B cell (primary cell): ENCODE measurements around the gene MYLK4.

ENCODE experiments used
- CTCF ChIP-seq: fragments of 200-600 bp; IDR thresholded peaks from one replicate; pipeline ENCODE4 v1.8.0; 2022; ENCODE audit warnings: antibody characterized with exemption, mild to moderate bottlenecking
- EZH2 ChIP-seq: IDR thresholded peaks from 2 replicates; pipeline ENCODE4 v1.6.1; 2012; ENCODE audit warnings: borderline replicate concordance, low read depth, mild to moderate bottlenecking, moderate library complexity, low read length; ENCODE audit not compliant: insufficient read depth, poor library complexity, severe bottlenecking

- no peak for TF ChIP-seq CTCF
- no peak for TF ChIP-seq EZH2
Observed at GRCh38 chr6:2739335-2739734, 11.4 kb downstream of the MYLK4 start.
